Measurements from ENCODE around the gene ISX.

The ISX gene

GRCh38 chr22:35053060-35053835 is 12.7 kb upstream of the ISX start:
- peak in 1 of 3 experiments; percentile 34 for DNase-seq

DNA sequence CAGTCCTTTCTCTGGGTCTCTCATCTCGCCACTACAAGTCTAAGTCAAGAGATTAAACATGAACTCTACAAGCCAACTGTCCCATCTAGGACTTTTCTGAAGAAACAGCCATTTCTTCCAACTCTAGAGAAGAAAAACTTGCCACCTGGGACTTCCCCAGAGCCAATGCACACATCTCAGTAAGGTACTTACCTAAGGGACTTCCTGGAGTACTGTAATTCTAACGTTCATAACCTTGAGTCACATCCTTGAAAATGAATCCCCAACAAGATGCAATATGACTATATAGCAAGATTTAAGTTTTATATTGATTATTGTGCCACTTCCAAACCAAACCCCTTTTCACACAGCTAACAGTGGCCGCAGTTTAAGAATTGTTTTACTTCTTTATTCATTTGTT is 11.9 kb upstream of the ISX start:
- DNase-seq = no peak

GRCh38 chr22:35056486-35056885 is 9.5 kb upstream of the ISX start:
- DNase-seq = no peak

- no peak for DNase-seq
These were observed 8.8 kb upstream of the ISX start for GRCh38 chr22:35057155-35057554.

GRCh38 chr22:35059632-35060031 is 6.3 kb upstream of the ISX start:
- DNase-seq = no peak

DNA sequence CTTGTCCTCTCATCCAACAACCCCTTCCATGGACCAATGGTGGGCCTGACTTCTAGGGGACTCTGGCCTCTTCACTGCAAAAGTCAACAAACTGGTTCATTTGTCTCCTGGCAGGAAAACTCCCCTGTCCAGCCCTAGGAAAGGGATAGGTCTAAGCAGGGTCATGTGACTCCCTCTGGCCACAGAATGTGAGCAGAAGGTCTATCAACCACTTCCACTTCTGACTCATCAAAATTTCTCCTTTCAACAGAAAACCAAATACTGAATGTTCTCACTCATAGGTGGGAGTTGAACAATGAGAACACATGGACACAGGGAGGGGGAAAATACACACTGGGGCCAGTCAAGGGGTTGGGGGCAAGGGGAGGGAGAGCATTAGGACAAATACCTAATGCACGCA is 1.3 kb upstream of the ISX start:
- DNase-seq = no peak

DNA sequence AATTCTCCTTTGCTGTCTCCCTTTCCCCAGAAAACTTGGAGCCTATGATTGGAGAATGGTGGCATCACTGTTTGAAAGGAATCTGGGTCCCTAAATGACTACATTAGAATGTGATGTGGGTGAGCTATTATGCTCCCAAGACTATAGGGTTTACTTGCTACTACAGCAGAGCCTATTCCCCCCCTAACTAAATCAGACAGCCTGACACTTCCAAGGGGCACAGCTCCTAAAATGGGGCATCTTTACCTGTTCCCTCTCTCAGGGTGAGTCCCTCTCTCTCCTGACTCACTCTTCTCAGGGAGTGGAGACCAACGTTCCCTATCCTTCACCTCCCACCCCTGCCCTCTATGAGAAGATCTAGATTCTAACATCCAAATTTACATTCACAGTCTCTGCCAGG is 775 bp upstream of the ISX start:
- DNase-seq = no peak

- DNase-seq = no peak
These were observed 810 bp downstream of the ISX start for GRCh38 chr22:35066768-35067167.

GRCh38 chr22:35069541-35069940 is 3.6 kb downstream of the ISX start:
- no peak for DNase-seq

DNA sequence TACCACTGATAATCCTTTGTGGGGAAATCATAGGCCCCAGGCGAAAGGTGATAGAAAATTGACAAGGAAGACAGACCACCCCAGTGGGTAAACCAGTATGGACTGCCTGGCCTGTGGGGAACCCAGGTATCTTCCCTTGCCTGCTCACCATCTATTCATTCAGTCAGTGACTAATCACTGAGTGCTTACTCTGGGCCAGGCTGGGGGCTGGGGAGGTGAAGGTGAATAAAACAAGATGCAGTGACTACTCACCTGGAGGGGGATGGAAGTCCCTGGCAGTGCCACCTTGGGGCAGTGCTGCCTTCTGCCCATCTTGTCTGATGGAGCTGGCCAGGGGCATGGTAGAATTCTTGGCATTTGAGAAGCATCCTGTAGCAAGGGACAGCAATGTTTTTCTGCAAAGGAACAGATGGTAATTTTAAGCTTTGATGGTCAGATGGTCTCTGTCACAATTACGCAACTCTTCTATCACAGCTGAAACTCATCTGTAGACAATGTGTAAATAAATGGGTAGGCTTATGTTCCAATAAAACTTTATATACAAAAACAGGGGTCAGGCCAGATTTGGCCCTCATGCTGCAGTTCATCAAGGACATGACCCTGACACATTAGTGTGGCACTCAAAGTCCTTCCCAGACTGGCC is 4.6 kb downstream of the ISX start:
- DNase-seq = no peak

DNA sequence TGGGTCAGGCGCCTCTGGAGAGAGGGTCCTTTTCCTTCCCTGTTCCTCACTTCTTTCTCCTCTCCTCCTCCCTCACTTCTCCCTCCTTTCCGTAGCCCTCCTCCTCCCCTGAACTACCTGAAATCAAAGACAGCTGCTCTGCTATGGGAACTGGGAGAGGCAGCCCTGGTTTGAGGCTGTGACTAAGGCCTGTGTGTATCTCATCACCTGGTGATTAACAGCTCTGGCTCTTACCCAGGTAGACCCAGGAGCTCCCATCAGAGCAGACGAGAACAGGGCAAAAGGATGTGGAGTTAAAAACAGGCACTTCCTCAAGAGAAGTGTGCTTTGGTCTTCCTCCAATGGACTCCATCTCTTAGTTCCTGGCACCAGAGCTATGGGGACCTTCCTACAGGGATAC is 5.8 kb downstream of the ISX start:
- DNase-seq = peak in 1 of 3 experiments; percentile 1

DNA sequence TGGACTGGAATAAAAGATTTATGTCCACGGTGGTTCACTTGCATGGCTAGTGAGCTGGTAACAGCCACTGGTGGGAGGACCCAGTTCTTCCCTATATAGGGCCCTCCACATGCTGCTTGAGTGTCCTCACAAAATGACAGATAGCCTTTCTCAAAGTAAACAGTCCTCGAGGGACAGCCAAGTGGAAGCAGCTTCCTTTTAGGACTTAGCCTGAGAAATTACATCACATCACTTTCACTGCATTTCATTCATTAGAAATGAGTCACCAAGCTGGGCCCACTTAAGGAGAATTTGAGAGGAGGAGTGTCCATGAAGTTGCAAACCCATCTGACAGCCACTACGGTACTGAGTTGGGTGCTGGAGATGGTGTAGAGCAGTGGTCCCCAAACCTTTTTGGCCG is 7.0 kb downstream of the ISX start:
- peak in 1 of 3 experiments; percentile 28 for DNase-seq

GRCh38 chr22:35074583-35074982 is 8.6 kb downstream of the ISX start:
- no peak for DNase-seq

GRCh38 chr22:35076630-35077029 is 10.7 kb downstream of the ISX start:
- peak in 2 of 3 experiments; percentile 32 to 66 for DNase-seq

- no peak for DNase-seq
These were observed 19.7 kb downstream of the ISX start for GRCh38 chr22:35085621-35086020.

DNA sequence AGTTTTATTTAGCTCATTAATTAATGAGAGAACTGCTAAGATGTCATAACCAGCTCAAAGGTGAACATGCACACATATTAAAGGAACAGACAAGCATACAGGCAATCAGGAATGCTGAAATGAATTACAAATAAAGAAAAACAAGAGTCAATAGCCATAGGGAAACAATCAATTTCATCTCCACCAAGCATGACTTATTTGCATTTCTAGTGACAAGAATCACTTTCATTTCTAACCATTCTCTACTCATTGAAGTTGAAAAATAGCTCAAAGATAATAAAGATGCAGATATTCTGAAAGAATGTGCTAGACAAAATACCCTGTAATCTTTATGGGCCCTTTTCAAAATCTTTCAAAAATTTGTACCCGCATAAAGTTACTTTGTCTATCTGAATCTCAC is 23.2 kb downstream of the ISX start:
- DNase-seq = no peak

- peak in 1 of 3 experiments; percentile 1 for DNase-seq
These were observed 26.4 kb downstream of the ISX start for GRCh38 chr22:35092406-35092805.

DNA sequence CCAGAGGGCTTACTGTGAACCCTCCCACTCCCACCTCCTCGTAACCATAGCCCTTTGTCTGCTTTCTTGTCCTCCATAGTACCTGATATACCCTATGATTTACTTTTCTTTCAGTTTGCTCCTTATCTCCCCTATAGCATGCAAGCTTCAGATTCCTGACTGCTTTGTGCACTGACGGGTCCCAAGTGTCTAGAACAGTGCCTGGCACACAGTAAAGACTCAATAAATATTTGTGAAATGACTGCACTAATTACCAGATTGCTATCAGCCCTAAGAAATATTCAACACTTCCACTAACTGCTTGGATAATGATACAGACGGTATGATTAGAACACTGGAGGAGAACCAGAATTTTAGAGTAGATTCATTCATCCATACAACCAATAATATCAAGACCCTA is 33.0 kb downstream of the ISX start:
- no peak for DNase-seq

- DNase-seq = no peak
These were observed 33.9 kb downstream of the ISX start for GRCh38 chr22:35099883-35100282.

DNA sequence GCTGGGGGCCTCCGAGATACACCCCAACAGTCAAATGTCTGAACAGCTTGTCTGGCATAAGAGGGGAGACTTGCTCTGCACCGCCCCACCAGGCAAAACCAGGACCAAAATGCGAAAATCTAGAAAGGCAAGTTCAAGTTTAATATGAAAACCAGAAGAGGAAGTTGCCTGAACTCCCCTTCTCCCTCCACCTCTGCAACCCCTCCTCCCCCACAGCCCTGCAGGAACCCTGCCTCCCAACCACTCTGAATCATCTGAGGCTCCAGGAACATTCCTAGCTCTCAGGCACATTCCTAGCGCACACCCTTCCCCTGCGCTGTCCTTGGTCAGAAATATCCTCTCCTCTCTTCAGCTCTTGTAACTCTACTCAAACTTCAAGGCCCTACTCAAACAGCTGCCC is 36.7 kb downstream of the ISX start:
- DNase-seq = no peak

DNA sequence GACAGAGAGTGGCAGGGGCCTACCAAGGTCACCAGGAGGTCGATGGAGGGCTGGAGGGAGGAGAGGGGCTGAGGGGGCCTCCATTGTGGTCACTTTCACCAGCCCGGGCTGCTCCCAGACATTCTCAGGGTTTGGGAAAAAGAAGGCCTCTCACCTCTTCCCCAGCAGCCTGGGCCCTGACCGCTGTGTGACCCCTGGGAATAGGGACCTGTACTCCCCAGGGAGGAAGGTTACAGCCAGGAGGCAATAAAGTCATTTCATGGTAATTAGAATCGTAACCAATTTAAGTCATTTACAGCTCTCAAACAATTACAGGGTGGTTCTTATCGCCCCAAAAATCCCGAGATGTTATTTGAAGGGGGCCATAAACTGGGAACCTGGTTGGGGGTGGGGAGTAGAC is 37.8 kb downstream of the ISX start:
- DNase-seq = no peak

- DNase-seq = no peak
These were observed 38.5 kb downstream of the ISX start for GRCh38 chr22:35104491-35104890.

- DNase-seq = no peak
These were observed 43.7 kb downstream of the ISX start for GRCh38 chr22:35109616-35110015.

DNA sequence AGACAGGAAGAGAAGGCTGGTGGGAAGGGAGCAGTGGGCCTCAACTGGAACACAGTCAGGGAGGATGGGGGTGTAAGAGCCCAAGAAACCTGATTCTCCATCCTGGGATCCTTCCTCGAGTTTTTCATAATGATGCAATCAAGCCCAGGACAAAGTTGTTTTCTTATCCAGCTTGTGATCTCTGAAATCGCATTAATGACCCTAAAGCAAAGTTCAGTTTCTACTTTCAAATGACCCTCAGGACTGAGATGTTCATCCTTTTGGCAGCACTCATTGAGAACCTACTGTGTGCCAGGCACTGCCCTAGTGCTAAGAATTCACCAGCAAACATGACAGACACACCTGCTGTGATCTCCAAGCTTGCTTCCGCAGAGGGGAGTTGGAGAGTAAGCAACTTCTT is 45.3 kb downstream of the ISX start:
- no peak for DNase-seq

GRCh38 chr22:35113341-35113740 is 47.4 kb downstream of the ISX start:
- no peak for DNase-seq

Data from NCI-H1417 (cell line).